HepG2 (cell line): ENCODE measurements around the gene ZNF829. TPM values are rescaled to one million over a fixed set of nuclear protein-coding genes. Genes with fewer than 3 reads are reported as not detected.

Experiments
- JARID2 ChIP-seq: sonication (generic); formaldehyde crosslinking; IDR thresholded peaks from 2 replicates; pipeline ENCODE4 v1.8.1; 2023; ENCODE audit warnings: missing genetic modification reagents, inconsistent platforms; ENCODE audit not compliant: insufficient replicate concordance
- JUNB ChIP-seq: sonication (generic); formaldehyde crosslinking; IDR thresholded peaks from 2 replicates; pipeline ENCODE4 v1.8.0; 2022; ENCODE audit warnings: missing genetic modification reagents, mild to moderate bottlenecking, borderline replicate concordance
- KMT2A ChIP-seq: sonication (generic); formaldehyde crosslinking; IDR thresholded peaks from 2 replicates; pipeline ENCODE4 v1.4.0; 2020; ENCODE audit warnings: missing genetic modification reagents
- NCOA2 ChIP-seq: sonication (generic); formaldehyde crosslinking; IDR thresholded peaks from 2 replicates; pipeline ENCODE4 v1.8.0; 2022; ENCODE audit warnings: inconsistent platforms
- NR2C2 ChIP-seq: sonication (generic); formaldehyde crosslinking; IDR thresholded peaks from 2 replicates; pipeline ENCODE4 v1.4.0; 2020; ENCODE audit warnings: missing genetic modification reagents, mild to moderate bottlenecking, moderate library complexity, borderline replicate concordance
- RARG ChIP-seq: sonication (generic); formaldehyde crosslinking; IDR thresholded peaks from 2 replicates; pipeline ENCODE4 v1.4.0; 2020; ENCODE audit warnings: low read depth, mild to moderate bottlenecking, missing genetic modification reagents
- SNAI1 ChIP-seq: sonication (generic); formaldehyde crosslinking; IDR thresholded peaks from 2 replicates; pipeline ENCODE4 v1.5.0; 2020; ENCODE audit warnings: mild to moderate bottlenecking, missing genetic modification reagents, borderline replicate concordance
- ZBTB20 ChIP-seq: sonication (generic); formaldehyde crosslinking; IDR thresholded peaks from 2 replicates; pipeline ENCODE4 v1.8.1; 2023; ENCODE audit warnings: missing genetic modification reagents, low read depth, mild to moderate bottlenecking, borderline replicate concordance
- ZBTB26 ChIP-seq: IDR thresholded peaks from 2 replicates; pipeline ENCODE4 v1.6.1; 2016; ENCODE audit warnings: missing compliant biosample characterization, missing genetic modification reagents, borderline replicate concordance
- ZNF121 ChIP-seq: sonication (generic); formaldehyde crosslinking; IDR thresholded peaks from 2 replicates; pipeline ENCODE4 v1.5.0; 2020; ENCODE audit warnings: mild to moderate bottlenecking, missing genetic modification reagents
- ZNF335 ChIP-seq: sonication (generic); formaldehyde crosslinking; IDR thresholded peaks from 2 replicates; pipeline ENCODE4 v1.4.0; 2020; ENCODE audit warnings: missing genetic modification reagents
- ZNF883 ChIP-seq: sonication (generic); formaldehyde crosslinking; IDR thresholded peaks from 2 replicates; pipeline ENCODE4 v1.5.1; 2020; ENCODE audit warnings: mild to moderate bottlenecking, missing genetic modification reagents; ENCODE audit errors: not compliant biosample characterization
- ZNF891 ChIP-seq: sonication (generic); formaldehyde crosslinking; IDR thresholded peaks from 2 replicates; pipeline ENCODE4 v1.5.0; 2020; ENCODE audit warnings: mild to moderate bottlenecking, missing genetic modification reagents
- ZSCAN21 ChIP-seq: sonication (generic); formaldehyde crosslinking; IDR thresholded peaks from 2 replicates; pipeline ENCODE4 v1.8.0; 2022; ENCODE audit warnings: mild to moderate bottlenecking, missing genetic modification reagents, moderate library complexity, borderline replicate concordance
- polyA plus RNA-seq, 8 experiments: library from polyadenylated mRNA; depleted of rRNA in 3 of 8; stranded (reverse) in 7 of 8; unstranded in 1 of 8; fragments of >200 nt; fragmentation: Illumina TruSeq in 4 of 8; extraction: Trizol in 4 of 8; gene quantifications; 2 replicates each; pipeline versions ENCODE4 v1.2.1 to v1.2.3, GENCODE V29; 2011 to 2016; ENCODE audit warnings: low read depth in 4 of 8, missing spikeins in 1 of 8, mixed read lengths in 1 of 8; ENCODE audit not compliant: insufficient read depth in 1 of 8
- total RNA-seq, 5 experiments: library from RNA; depleted of rRNA; stranded (reverse); fragments of >200 nt; fragmentation: Illumina TruSeq; extraction: Trizol; gene quantifications; 2 replicates each; pipeline ENCODE4 v1.2.3, GENCODE V29; 2016; ENCODE audit warnings: low read depth in 1 of 5
- TF ChIP-seq, protein P1 (sequence below): sonication (generic); formaldehyde crosslinking; IDR thresholded peaks from 2 replicates; pipeline ENCODE4 v1.9.0; 2022; ENCODE audit warnings: low read depth, missing genetic modification reagents
- TF ChIP-seq, protein P2 (sequence below): sonication (generic); formaldehyde crosslinking; IDR thresholded peaks from 2 replicates; pipeline ENCODE4 v1.4.0; 2020; ENCODE audit warnings: mild to moderate bottlenecking, missing genetic modification reagents
- TF ChIP-seq, protein P3 (sequence below): sonication (generic); formaldehyde crosslinking; IDR thresholded peaks from 2 replicates; pipeline ENCODE4 v1.4.0; 2020; ENCODE audit warnings: mild to moderate bottlenecking, missing genetic modification reagents
- TF ChIP-seq, protein P4 (sequence below): sonication (generic); formaldehyde crosslinking; conservative IDR thresholded peaks from 2 replicates; pipeline ENCODE4 v1.4.0; 2020; ENCODE audit warnings: missing genetic modification reagents

The ZNF829 gene
- total and polyA plus RNA-seq, 2 of the 13 experiments (the other 11 are each of a cell fraction or from before 2014, with no cell fraction given), result 0.15 to 0.86 TPM

GRCh38 chr19:36849701-36850558, 66.2 kb downstream of the ZNF829 start (continued):
- no peak for TF ChIP-seq RARG
- TF ChIP-seq ZBTB26 (CRISPR knock-in tag), result no peak; the same call in 1 of the 2 replicates
- TF ChIP-seq NR2C2 (CRISPR knock-in tag), result peak; percentile 69
- no peak for TF ChIP-seq ZNF121 (CRISPR knock-in tag)
- TF ChIP-seq, protein P1, sequence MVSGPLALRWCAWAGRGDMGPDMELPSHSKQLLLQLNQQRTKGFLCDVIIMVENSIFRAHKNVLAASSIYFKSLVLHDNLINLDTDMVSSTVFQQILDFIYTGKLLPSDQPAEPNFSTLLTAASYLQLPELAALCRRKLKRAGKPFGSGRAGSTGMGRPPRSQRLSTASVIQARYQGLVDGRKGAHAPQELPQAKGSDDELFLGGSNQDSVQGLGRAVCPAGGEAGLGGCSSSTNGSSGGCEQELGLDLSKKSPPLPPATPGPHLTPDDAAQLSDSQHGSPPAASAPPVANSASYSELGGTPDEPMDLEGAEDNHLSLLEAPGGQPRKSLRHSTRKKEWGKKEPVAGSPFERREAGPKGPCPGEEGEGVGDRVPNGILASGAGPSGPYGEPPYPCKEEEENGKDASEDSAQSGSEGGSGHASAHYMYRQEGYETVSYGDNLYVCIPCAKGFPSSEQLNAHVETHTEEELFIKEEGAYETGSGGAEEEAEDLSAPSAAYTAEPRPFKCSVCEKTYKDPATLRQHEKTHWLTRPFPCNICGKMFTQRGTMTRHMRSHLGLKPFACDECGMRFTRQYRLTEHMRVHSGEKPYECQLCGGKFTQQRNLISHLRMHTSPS (CRISPR knock-in tag), result peak; percentile 15; the same call in 1 of the 2 replicates
- no peak for TF ChIP-seq ZSCAN21 (CRISPR knock-in tag)
- TF ChIP-seq, protein P2, sequence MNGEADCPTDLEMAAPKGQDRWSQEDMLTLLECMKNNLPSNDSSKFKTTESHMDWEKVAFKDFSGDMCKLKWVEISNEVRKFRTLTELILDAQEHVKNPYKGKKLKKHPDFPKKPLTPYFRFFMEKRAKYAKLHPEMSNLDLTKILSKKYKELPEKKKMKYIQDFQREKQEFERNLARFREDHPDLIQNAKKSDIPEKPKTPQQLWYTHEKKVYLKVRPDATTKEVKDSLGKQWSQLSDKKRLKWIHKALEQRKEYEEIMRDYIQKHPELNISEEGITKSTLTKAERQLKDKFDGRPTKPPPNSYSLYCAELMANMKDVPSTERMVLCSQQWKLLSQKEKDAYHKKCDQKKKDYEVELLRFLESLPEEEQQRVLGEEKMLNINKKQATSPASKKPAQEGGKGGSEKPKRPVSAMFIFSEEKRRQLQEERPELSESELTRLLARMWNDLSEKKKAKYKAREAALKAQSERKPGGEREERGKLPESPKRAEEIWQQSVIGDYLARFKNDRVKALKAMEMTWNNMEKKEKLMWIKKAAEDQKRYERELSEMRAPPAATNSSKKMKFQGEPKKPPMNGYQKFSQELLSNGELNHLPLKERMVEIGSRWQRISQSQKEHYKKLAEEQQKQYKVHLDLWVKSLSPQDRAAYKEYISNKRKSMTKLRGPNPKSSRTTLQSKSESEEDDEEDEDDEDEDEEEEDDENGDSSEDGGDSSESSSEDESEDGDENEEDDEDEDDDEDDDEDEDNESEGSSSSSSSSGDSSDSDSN (CRISPR knock-in tag), result peak; percentile 64; the same call in 1 of the 2 replicates
- TF ChIP-seq, protein P3, sequence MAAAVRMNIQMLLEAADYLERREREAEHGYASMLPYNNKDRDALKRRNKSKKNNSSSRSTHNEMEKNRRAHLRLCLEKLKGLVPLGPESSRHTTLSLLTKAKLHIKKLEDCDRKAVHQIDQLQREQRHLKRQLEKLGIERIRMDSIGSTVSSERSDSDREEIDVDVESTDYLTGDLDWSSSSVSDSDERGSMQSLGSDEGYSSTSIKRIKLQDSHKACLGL (CRISPR knock-in tag), result peak; percentile 83
- peak; percentile 74; the same call in 1 of the 2 replicates for TF ChIP-seq ZNF891 (CRISPR knock-in tag)
- 0 out of 2 replicates have a peak, but pooled peaks have one; percentile 28 for TF ChIP-seq KMT2A (CRISPR knock-in tag)
- TF ChIP-seq JARID2 (CRISPR knock-in tag), result peak; percentile 50
- TF ChIP-seq ZNF883, result peak; percentile 81
- no peak for TF ChIP-seq JUNB
- TF ChIP-seq, protein P4, sequence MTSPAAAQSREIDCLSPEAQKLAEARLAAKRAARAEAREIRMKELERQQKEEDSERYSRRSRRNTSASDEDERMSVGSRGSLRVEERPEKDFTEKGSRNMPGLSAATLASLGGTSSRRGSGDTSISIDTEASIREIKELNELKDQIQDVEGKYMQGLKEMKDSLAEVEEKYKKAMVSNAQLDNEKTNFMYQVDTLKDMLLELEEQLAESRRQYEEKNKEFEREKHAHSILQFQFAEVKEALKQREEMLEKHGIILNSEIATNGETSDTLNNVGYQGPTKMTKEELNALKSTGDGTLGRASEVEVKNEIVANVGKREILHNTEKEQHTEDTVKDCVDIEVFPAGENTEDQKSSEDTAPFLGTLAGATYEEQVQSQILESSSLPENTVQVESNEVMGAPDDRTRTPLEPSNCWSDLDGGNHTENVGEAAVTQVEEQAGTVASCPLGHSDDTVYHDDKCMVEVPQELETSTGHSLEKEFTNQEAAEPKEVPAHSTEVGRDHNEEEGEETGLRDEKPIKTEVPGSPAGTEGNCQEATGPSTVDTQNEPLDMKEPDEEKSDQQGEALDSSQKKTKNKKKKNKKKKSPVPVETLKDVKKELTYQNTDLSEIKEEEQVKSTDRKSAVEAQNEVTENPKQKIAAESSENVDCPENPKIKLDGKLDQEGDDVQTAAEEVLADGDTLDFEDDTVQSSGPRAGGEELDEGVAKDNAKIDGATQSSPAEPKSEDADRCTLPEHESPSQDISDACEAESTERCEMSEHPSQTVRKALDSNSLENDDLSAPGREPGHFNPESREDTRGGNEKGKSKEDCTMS (CRISPR knock-in tag), result no peak
- peak; percentile 20 for TF ChIP-seq ZNF335 (CRISPR knock-in tag)
- TF ChIP-seq ZBTB20 (CRISPR knock-in tag), result no peak
- 0 out of 2 replicates have a peak, but pooled peaks have one; percentile 2 for TF ChIP-seq NCOA2 (CRISPR knock-in tag)
- 0 out of 2 replicates have a peak, but pooled peaks have one; percentile 33 for TF ChIP-seq SNAI1 (CRISPR knock-in tag)
